Activated CD8-positive, alpha-beta memory T cell treated with anti-CD3 and anti-CD28 coated beads for 24 hours (primary cell): ENCODE data around the gene IFITM2.
"Not testable (repeated sequence)": the region's sequence is repeated elsewhere in the genome, so short reads cannot be mapped to it uniquely, and the experiment has no call there.

Experiments
- DNase-seq: peaks from one replicate; pipeline ENCODE4 v3.0.0-alpha.2; 2020

IFITM2 gene

DNA sequence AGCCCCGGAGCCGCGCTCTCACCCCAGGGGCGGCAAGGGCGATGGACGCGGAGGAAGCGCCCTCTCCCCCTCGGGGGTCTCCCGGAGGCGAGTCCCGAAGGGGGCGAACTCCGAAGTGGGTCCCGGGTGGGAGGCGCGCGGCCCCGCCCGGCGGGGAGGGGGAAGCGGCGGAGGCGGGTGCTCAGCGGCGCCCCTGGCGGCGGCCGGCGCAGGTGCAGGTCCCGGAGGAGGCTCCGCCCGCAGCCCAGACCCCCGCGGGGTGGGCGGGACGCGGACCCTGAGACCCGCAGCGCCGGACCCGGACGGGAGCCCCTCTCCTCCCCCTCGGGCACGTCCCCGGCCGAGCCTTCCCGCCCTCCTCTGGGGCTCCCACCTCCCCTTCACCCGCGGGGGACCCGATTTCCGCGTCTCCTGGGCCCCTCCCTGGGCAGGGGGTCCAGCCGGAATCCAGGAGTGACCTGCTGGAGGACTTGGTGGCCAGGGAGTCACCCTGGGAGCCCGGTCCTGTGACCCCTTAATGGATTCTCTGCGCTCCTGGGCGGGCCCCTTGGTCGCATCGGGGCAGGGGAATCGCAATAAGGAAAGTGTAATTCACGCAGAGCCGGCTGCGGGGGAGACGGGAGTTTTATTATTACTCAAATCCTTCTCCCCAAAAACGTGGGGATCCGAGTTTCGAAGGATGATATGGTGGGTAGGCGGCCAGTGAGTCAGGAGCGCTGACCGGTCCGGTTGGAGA lies 3.6 kb downstream of the IFITM2 start:
- DNase-seq: not testable (repeated sequence)

DNA sequence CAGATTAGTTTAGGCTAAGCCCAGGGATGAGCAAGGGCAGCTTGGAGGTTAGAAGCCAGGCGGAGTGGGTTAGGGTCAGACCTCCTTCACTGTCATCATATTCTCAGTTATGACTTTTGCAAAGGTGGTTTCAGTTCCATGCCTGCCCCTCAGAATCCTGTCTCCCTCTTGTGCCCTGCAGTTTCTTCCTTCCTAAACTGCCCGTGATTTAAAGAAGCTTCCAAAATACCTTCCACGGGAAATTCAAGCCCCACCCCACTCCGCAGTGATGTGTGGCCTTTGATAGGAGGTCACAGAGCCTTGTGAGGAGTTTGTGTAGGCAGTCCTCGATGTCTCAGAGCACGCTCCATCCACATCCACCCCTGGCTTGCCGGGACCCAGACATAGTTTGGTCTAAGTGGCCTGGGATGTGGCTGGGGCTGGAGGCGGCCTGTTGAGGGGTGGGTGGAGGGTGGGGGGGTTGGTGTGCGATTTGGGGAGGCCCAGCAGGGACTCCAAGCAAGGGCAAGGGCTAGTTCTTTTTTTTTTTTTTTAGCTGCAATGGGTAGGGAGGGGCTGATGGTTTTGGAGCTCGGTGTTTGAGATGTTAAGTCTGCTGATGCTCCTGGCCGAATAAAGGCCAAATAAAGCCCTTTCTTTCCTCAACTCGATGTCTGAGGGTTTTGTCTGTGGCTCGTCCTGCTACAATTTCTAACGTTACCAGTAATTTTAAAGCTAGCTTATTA lies 4.6 kb downstream of the IFITM2 start:
- DNase-seq: peak; percentile 77

DNA sequence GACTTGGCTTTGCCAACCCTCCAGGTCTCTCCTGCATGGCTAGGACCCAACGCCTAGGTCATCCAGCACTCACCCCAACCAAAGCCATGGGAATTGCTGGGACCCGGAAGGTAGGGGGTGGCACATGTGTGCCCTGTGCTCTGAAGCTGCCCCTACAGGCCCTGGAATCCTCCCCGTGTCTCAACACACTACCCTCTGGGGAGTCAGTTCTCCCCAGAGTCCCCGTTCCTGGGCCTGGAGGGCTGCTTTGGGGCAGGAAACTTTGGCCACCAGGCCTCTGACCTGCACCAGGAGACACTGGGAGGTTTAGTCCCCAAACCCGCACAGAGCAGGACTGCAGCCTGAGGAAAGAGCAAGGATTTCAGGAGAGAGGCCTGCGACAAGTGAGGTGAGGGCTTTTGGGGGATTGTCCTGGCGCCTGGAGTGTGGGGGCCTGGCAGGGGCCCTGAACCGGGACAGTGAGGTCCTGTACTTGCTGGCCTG lies 5.7 kb downstream of the IFITM2 start:
- no peak for DNase-seq

DNA sequence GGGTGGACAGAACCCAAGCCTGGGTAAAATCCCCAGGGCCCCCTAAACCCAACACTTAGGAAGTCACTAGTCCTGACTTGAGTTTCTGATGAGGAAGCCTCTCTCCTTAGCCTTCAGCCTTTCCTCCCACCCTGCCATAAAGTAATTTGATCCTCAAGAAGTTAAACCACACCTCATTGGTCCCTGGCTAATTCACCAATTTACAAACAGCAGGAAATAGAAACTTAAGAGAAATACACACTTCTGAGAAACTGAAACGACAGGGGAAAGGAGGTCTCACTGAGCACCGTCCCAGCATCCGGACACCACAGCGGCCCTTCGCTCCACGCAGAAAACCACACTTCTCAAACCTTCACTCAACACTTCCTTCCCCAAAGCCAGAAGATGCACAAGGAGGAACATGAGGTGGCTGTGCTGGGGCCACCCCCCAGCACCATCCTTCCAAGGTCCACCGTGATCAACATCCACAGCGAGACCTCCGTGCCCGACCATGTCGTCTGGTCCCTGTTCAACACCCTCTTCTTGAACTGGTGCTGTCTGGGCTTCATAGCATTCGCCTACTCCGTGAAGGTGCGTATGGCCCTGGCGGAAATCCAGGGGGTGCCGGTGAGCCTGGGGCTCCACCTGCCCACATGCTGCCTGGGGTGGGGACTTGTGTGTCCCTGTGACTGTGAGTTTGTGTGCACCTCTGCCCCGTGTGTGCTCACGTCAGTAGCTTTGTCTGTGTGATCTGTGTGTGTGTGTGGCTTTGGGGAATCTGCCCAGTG lies 6.4 kb downstream of the IFITM2 start, which contains the start of gene IFITM1:
Gene IFITM1, plus strand, starts transcription at position 254 of the 767 bp plus-strand sequence. Its CDS starts 131 bp downstream, at position 385.
- peak; percentile 85 for DNase-seq

DNA sequence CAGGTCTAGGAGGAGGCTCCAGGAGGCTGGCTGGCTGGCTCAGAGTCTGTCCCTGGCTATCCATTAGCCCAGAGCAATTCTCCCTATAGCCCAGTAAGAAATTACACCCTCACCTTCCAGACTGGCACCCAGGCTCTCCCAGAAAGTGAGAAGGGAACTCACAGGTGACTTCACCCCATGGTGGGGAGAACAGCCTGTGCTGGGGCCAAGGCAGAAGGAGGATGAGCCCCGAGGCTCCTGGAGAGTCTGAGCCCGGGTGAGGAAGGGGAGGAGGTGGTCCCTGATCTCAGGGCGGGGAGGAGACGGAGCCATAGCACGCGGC lies 6.9 kb downstream of the IFITM2 start:
- DNase-seq: not testable (repeated sequence)

DNA sequence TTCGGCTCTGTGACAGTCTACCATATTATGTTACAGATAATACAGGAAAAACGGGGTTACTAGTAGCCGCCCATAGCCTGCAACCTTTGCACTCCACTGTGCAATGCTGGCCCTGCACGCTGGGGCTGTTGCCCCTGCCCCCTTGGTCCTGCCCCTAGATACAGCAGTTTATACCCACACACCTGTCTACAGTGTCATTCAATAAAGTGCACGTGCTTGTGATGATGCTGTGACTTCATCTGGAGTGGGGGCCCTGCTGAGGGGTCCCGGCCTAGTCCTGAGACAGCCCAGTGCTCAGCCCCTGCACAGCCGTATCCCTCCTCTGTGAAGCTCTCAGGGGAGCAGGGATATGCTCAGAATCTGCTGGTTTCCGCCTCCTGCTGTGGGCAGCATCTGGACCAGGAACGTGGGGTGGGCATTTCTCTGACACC lies 7.5 kb downstream of the IFITM2 start:
- DNase-seq: no peak

DNA sequence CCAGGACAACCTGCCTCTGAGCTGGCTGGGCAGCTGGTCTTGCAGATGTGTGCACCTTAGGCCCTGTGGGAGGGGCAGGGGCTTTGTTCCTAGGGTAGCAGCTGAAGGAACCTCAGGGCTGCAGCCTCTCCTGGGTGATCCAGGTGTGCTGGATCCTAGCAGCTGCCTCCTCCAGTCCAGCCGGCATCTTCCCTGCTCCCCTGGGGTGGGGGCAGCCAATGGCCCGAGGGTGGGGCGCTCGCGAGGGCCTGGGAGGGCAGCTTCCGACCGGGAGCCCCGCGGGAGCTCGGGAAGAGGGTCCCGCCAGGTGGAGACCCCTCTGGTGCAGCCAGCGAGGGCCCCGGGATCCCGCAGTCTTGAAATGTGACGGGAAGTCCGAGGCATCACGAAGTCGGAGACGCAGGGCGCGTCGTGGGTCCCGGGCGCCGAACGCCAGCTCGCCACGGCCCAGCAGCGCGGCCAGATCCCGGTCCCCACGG lies 7.9 kb downstream of the IFITM2 start:
- no peak for DNase-seq

DNA sequence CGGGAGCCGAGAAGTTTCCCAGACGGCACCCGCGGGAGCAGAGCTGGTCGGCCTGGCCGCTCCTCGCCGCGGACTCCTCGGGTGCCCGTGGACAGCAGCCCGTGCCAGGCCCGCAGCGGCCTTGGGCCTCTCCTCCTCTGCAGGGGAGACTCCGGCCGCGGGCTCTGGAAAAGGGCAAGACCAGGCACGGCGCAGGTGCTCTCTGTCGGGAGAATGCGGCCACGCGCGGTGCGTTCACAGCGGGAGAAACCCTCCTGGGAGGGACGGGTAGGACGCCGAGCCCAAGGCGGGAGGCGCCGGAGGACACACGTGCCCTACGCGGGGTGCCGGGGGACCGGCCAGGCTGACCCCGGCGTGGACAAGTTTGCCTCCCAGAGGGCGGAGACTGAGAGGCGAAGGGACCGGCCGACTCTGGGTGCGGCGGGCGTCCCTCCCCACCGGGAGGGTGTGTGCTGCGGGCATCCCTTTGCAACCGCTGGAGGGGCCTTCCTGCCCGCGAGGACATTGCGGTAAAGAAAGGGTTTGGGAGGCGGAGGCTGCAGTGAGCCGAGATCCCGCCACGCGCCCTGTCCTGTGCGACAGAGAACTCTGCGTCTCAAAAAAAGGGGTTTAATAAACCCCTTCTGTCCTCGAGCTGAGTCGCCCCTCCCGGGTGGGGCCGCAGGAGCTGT lies 8.6 kb downstream of the IFITM2 start:
- peak; percentile 78 for DNase-seq

DNA sequence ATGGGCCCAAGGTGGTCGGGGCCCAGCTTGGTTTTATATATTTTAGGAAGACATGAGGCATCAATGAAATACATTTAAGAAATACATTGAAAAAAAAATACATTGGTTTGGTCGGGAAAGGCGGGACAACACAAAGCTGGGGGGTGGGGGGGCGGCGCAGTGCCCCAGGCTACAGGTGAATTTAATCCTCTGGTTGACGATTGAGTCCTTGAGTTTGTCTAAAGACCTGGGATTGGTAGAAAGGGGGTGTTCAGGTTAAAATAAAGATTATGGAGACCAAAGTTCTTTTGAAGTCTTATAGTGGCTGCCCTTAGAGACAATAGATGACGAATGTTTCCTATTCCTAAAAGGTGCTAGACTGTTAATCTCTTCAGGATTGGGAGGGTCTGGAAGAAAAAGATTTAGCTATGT lies 9.3 kb downstream of the IFITM2 start:
- no peak for DNase-seq

DNA sequence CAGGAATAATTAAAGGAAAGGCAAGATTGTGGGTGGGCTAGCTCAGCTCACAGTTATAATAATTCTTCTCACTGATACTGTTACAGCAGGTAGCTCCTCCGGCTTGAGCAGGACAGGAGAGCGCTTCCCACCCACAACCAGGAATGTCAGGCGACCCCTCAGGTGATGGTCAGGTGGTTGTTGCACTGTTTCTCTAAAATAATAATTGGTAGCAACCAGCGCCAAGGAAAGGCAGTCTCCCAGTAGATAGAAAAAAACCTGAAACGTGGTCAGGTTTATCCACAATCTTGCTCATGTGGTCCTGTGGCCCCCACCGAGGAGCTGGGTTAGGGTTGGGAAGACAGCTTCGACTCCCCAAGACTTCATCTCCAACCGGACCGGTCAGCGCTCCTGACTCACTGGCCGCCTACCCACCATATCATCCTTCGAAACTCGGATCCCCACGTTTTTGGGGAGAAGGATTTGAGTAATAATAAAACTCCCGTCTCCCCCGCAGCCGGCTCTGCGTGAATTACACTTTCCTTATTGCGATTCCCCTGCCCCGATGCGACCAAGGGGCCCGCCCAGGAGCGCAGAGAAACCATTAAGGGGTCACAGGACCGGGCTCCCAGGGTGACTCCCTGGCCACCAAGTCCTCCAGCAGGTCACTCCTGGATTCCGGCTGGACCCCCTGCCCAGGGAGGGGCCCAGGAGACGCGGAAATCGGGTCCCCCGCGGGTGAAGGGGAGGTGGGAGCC lies 10.2 kb downstream of the IFITM2 start:
- peak; percentile 71 for DNase-seq

DNA sequence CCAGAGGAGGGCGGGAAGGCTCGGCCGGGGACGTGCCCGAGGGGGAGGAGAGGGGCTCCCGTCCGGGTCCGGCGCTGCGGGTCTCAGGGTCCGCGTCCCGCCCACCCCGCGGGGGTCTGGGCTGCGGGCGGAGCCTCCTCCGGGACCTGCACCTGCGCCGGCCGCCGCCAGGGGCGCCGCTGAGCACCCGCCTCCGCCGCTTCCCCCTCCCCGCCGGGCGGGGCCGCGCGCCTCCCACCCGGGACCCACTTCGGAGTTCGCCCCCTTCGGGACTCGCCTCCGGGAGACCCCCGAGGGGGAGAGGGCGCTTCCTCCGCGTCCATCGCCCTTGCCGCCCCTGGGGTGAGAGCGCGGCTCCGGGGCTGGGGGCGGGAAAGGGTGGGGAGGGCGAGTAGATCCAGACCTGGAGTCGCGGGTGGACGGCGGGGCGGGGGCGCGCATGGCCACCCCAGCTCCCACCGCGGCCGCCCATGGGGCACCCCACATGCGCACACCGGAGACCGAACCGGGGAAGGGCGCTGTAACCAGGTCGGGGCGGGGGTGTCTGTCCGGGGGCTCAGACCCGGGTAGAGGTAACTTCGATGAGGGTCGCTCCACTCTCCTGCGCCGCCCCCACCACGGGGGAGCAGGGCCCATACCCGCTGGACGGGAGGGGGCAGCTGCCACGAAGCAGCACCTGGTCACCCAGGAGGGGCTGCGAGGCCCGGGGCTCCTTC lies 10.9 kb downstream of the IFITM2 start:
- not testable (repeated sequence) for DNase-seq

DNA sequence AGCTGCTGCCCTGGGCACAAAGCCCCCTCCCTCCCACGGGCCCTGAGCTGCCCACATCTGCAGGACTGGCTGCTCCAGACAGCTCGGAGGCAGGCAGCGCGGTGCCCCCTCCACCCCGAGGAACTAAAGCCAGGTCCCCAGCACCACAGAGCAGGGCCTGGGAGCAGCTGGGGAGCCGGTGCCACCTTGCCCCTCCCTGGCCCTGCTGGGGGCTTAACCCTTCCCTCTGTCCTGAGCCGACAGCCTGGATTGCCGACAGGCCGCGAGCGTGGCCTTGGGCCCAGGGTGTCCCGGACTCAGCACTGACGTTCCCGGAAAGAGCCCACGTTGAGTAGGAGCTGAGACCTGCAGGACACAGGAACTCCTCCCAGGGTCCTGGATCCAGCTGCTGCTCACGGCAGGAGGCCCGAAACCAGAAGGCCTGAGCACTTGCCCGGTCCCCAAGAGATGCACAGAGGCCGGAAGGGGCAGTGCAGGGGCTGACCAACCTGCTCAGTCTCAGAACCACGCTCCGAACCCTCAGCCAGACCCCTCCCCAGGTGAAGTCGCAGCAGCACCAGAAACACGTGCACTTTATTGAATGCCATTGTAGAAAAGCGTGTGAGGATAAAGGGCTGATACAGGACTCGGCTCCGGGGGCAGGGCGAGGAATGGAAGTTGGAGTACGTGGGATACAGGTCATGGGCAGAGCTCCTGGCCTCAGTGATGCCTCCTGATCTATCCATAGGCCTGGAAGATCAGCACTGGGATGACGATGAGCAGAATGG lies 11.7 kb downstream of the IFITM2 start:
- DNase-seq: peak; percentile 81

DNA sequence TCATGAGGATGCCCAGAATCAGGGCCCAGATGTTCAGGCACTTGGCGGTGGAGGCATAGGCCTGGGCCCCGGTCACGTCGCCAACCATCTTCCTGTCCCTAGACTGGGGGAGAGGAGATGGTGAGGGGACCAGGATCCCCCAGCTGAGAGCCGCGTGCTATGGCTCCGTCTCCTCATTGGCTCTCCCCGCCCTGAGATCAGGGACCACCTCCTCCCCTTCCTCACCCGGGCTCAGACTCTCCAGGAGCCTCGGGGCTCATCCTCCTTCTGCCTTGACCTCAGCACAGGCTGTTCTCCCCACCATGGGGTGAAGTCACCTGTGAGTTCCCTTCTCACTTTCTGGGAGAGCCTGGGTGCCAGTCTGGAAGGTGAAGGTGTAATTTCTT lies 12.3 kb downstream of the IFITM2 start:
- DNase-seq: peak; percentile 71

DNA sequence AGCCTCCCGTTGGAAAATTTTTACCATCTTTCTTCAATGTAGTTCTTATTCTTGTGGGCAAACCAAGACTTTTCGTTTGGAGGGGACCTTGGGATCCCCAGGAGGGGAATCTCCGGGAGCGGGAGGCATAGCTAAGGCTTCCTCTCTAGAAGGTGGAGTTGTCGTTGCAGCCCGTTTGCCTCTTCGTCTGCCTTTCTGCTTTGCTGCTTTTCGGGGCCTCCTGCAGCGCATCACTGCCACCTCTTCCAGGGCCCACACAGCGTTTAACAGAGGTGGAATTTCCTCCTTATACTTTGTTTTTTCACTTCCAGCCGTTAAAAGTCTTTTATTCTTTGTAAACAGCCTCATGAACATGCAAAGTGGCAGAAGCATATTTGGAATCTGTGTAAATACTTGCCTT lies 16.5 kb downstream of the IFITM2 start:
- no peak for DNase-seq

DNA sequence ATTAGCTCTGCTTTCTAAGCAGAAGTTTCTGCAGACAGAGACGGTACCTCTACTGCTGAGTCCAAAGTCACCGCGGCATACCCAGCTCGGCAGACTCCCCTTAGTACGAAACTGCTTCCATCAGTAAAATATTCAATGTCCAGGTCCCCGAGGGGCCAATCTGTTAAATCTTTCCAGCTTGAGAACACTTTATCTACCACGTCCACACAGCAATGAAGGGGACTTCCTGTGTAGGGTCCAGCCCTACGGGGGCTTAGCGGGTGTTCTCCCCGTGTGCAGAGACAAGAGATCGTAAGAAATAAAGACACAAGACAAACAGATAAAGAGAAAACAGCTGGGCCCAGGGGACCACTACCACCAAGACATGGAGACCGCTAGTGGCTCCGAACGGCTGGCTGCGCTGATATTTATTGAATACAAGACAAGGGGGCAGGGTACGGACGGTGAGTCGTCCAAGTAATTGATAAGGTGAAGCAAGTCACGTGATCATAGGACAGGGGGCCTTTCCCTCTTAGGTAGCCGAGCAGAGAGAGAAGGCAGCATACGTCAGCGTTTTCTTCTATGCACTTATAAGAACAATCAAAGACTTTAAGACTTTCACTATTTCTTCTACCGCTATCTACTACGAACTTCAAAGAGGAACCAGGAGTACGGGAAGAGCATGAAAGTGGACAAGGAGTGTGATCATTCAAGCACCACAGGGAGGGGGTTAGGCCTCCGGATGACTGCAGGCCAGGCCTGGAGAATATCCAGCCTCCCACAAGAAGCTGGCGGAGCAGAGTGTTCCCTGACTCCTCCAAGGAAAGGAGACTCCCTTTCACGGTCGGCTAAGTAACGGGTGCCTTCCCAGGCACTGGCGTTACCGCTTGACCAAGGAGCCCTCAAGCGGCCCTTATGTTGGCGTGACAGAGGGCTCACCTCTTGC lies 17.2 kb downstream of the IFITM2 start:
- not testable (repeated sequence) for DNase-seq

DNA sequence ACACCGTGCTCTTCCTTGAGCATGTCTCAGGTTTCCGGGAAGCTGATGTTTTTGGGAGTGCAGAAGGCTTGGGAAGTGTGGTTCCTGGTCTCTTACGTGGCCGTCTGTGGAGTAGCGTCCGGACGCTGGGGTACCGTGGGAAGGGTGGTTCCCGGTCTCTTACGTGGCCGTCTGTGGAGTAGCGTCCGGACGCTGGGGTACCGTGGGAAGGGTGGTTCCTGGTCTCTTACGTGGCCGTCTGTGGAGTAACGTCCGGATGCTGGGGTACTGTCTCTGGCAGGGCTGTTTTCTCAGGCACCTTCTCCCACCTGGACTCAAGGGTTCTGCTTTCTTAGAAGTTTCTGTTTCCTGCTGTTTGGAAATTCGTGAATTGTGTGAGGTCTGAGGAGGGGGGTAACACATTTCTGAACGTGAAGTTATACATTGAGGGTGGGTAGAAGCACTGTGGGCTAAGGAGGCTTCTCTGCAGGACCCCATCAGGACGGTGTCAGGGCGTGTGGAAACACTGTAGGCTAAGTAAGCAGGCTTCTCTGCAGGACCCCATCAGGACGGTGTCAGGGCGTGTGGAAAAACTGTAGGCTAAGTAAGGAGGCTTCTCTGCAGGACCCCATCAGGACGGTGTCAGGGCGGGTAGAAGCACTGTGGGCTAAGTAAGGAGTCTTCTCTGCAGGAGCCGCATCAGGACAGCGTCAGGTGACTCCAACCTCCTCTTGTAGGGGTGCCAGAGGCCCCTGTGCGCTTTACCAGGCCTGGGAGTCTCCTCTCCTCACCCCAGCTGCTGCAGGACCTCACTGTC lies 18.4 kb downstream of the IFITM2 start:
- DNase-seq: no peak

DNA sequence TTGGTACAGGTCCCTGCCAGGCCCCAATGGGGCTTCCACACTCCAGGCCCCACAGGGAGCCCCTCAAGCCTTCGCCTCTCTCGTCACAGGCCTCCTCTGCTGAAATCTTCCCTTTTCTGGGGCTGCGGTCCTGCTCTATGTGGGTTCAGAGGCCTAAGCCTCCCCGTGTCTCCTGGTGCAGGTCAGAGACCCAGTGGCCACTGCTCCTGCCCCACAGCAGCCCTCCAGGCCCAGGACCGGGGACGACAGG lies 18.9 kb downstream of the IFITM2 start:
- no peak for DNase-seq

DNA sequence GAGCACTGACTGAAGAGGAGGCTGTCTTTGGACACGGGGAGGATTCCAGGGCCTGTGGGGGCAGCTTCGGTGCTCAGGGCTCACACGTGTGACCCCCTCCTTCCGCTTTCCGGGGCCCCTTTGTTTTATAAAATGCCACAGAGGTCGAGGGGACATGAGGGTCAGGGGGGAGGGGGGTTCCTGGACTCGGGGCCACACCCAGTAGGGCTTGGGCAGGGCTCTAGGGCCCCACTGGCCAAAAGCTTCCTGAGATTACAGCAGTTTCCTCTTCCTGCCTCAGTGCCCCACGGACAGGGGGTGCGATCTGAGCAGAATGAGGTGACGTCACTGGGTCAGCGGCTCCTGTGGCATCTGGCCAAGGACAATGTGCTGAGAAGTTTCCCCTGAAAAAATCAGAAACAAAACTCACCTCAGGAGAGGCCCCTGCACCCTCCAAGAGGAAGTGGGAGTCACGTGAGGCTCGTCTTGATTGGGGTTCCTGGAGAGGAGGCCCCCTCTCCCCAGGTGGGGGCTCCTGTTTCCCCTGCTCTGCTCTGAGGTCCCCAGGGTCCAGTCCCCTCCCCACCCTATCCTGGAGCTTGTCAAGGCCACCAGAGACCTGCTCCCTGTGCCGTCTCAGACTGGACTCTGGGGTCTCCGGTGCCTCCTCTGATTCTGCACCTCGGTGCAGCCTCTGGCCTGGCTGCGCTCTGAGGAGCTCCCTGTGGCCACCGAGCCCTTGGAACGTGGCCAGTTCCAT lies 19.4 kb downstream of the IFITM2 start:
- peak; percentile 85 for DNase-seq
